ENCODE data around the gene SBK1. TPM values are rescaled to one million over a fixed set of nuclear protein-coding genes. Genes with fewer than 3 reads are reported as not detected.
A peak's percentile ranks its signal among the peaks of the same experiment; 100 is the strongest.

Gene SBK1
- polyA plus RNA-seq, 3 donors from 2014 or later, result 5.1 to 14.2 (median 5.1) TPM

- Mint-ChIP-seq H3K4me3 (peak overlapping the region in 1 of 5 donors; percentile 18), H3K27me3 (ENCODE audit: low read depth in 3 of 3) (peaks cover 0 to 8% (median 0%) of the 10 kb centered on the region in 3 donors), H3K36me3 (peaks cover 4 to 21% (median 8%) of the 10 kb centered on the region in 3 donors), H3K27ac (peak overlapping the region; percentile 63 to 87 (median 68)), H3K9me3 (peaks cover 0 to 4% (median 0%) of the 10 kb centered on the region in 6 donors), H3K4me1 (peaks cover 79 to 88% of the 10 kb centered on the region in 2 donors)
- no peak for DNase-seq
Measured at GRCh38 chr16:28301620-28302019, 9.3 kb downstream of the SBK1 start.

- DNase-seq, result no peak
- Mint-ChIP-seq H3K27me3 (ENCODE audit: low read depth in 3 of 3) (peaks cover 0 to 5% (median 0%) of the 10 kb centered on the region in 3 donors), H3K4me1 (peaks cover 76 to 88% of the 10 kb centered on the region in 2 donors), H3K9me3 (peaks cover 0 to 4% (median 0%) of the 10 kb centered on the region in 6 donors), H3K27ac (peak overlapping the region; percentile 52 to 81 (median 72)), H3K36me3 (peaks cover 4 to 21% (median 7%) of the 10 kb centered on the region in 3 donors), H3K4me3 (no peak overlapping the region)
Measured at GRCh38 chr16:28303132-28303531, 10.8 kb downstream of the SBK1 start.

GRCh38 chr16:28304214-28304613 lies 11.9 kb downstream of the SBK1 start:
- Mint-ChIP-seq H3K4me3 (no peak overlapping the region), H3K27me3 (ENCODE audit: low read depth in 3 of 3) (peaks cover 2 to 5% (median 4%) of the 10 kb centered on the region in 3 donors), H3K36me3 (peaks cover 7 to 28% (median 8%) of the 10 kb centered on the region in 3 donors), H3K27ac (peak overlapping the region in 5 of 6 donors; percentile 55 to 71 (median 67)), H3K9me3 (peaks cover 0 to 4% (median 0%) of the 10 kb centered on the region in 6 donors), H3K4me1 (peaks cover 75 to 88% of the 10 kb centered on the region in 2 donors)
- DNase-seq, result no peak

GRCh38 chr16:28307936-28308335 lies 15.6 kb downstream of the SBK1 start:
- peaks cover 82 to 91% of the 10 kb centered on the region in 2 donors for H3K4me1 Mint-ChIP-seq
- H3K4me3 Mint-ChIP-seq, result peak overlapping the region in 3 of 5 donors; percentile 4 to 28 (median 21)
- H3K27me3 Mint-ChIP-seq (ENCODE audit: low read depth in 3 of 3), result peaks cover 6 to 20% (median 11%) of the 10 kb centered on the region in 3 donors
- DNase-seq, result no peak
- H3K9me3 Mint-ChIP-seq, result peaks cover 0 to 1% (median 0%) of the 10 kb centered on the region in 6 donors
- peak overlapping the region; percentile 79 to 99 (median 92) for H3K27ac Mint-ChIP-seq
- H3K36me3 Mint-ChIP-seq, result peaks cover 8 to 28% (median 17%) of the 10 kb centered on the region in 3 donors

- Mint-ChIP-seq H3K4me3 (peak overlapping the region; percentile 50 to 85 (median 64)), H3K27ac (peak overlapping the region; percentile 97 to 99 (median 99)), H3K36me3 (peaks cover 8 to 28% (median 16%) of the 10 kb centered on the region in 3 donors), H3K27me3 (ENCODE audit: low read depth in 3 of 3) (peaks cover 6 to 20% (median 11%) of the 10 kb centered on the region in 3 donors), H3K9me3 (peaks cover 0 to 1% (median 0%) of the 10 kb centered on the region in 6 donors), H3K4me1 (peaks cover 81 to 91% of the 10 kb centered on the region in 2 donors)
- DNase-seq, result no peak
Measured at GRCh38 chr16:28308794-28309584, 16.7 kb downstream of the SBK1 start.

GRCh38 chr16:28309811-28310311 lies 17.5 kb downstream of the SBK1 start:
- DNase-seq, result peak; percentile 97 to 98 (median 97)
- Mint-ChIP-seq H3K27ac (peak overlapping the region; percentile 97 to 99 (median 99)), H3K4me3 (peak overlapping the region; percentile 71 to 85 (median 80)), H3K36me3 (peaks cover 7 to 22% (median 13%) of the 10 kb centered on the region in 3 donors), H3K9me3 (peaks cover 0 to 1% (median 0%) of the 10 kb centered on the region in 6 donors), H3K4me1 (peaks cover 84 to 93% of the 10 kb centered on the region in 2 donors), H3K27me3 (ENCODE audit: low read depth in 3 of 3) (peaks cover 6 to 20% (median 11%) of the 10 kb centered on the region in 3 donors)

- H3K4me1 Mint-ChIP-seq, result peaks cover 87 to 95% of the 10 kb centered on the region in 2 donors
- H3K9me3 Mint-ChIP-seq, result peaks cover 0 to 1% (median 0%) of the 10 kb centered on the region in 6 donors
- peak overlapping the region; percentile 97 to 99 (median 99) for H3K27ac Mint-ChIP-seq
- H3K27me3 Mint-ChIP-seq (ENCODE audit: low read depth in 3 of 3), result peaks cover 6 to 20% (median 11%) of the 10 kb centered on the region in 3 donors
- H3K4me3 Mint-ChIP-seq, result peak overlapping the region; percentile 71 to 85 (median 80)
- peaks cover 4 to 20% (median 14%) of the 10 kb centered on the region in 3 donors for H3K36me3 Mint-ChIP-seq
- DNase-seq, result no peak
Measured at GRCh38 chr16:28310796-28311195, 18.5 kb downstream of the SBK1 start.

- Mint-ChIP-seq H3K9me3 (no peaks in the 10 kb centered on the region), H3K4me3 (peak overlapping the region; percentile 71 to 85 (median 80)), H3K36me3 (peaks cover 4 to 18% (median 13%) of the 10 kb centered on the region in 3 donors), H3K27ac (peak overlapping the region; percentile 97 to 99 (median 99)), H3K4me1 (peaks cover 87 to 95% of the 10 kb centered on the region in 2 donors), H3K27me3 (ENCODE audit: low read depth in 3 of 3) (peaks cover 6 to 20% (median 11%) of the 10 kb centered on the region in 3 donors)
- no peak for DNase-seq
Measured at GRCh38 chr16:28311413-28311812, 19.1 kb downstream of the SBK1 start.

- Mint-ChIP-seq H3K27ac (peak overlapping the region; percentile 97 to 99 (median 99)), H3K4me1 (peaks cover 87 to 95% of the 10 kb centered on the region in 2 donors), H3K9me3 (no peaks in the 10 kb centered on the region), H3K27me3 (ENCODE audit: low read depth in 3 of 3) (peaks cover 7 to 20% (median 12%) of the 10 kb centered on the region in 3 donors), H3K36me3 (peaks cover 4 to 19% (median 14%) of the 10 kb centered on the region in 3 donors), H3K4me3 (peak overlapping the region; percentile 66 to 85 (median 80))
- peak; percentile 51 to 56 (median 54) for DNase-seq
Measured at GRCh38 chr16:28311913-28312312, 19.6 kb downstream of the SBK1 start.

GRCh38 chr16:28312327-28312726 lies 20.0 kb downstream of the SBK1 start:
- Mint-ChIP-seq H3K4me1 (peaks cover 88 to 95% of the 10 kb centered on the region in 2 donors), H3K36me3 (peaks cover 4 to 21% (median 16%) of the 10 kb centered on the region in 3 donors), H3K27me3 (ENCODE audit: low read depth in 3 of 3) (peaks cover 8 to 20% (median 14%) of the 10 kb centered on the region in 3 donors), H3K9me3 (no peaks in the 10 kb centered on the region), H3K4me3 (peak overlapping the region; percentile 66 to 85 (median 80)), H3K27ac (peak overlapping the region; percentile 97 to 99 (median 99))
- no peak for DNase-seq

GRCh38 chr16:28313587-28313986 lies 21.3 kb downstream of the SBK1 start:
- H3K9me3 Mint-ChIP-seq, result no peaks in the 10 kb centered on the region
- H3K4me3 Mint-ChIP-seq, result peak overlapping the region in 3 of 5 donors; percentile 8 to 63 (median 53)
- peak overlapping the region; percentile 46 to 98 (median 66) for H3K27ac Mint-ChIP-seq
- peaks cover 87 to 89% of the 10 kb centered on the region in 2 donors for H3K4me1 Mint-ChIP-seq
- DNase-seq, result no peak
- peaks cover 7 to 25% (median 20%) of the 10 kb centered on the region in 3 donors for H3K36me3 Mint-ChIP-seq
- H3K27me3 Mint-ChIP-seq (ENCODE audit: low read depth in 3 of 3), result peaks cover 8 to 20% (median 16%) of the 10 kb centered on the region in 3 donors

GRCh38 chr16:28316054-28316453 lies 23.7 kb downstream of the SBK1 start:
- H3K27ac Mint-ChIP-seq, result peak overlapping the region in 5 of 6 donors; percentile 23 to 93 (median 45)
- peaks cover 63 to 64% of the 10 kb centered on the region in 2 donors for H3K4me1 Mint-ChIP-seq
- H3K36me3 Mint-ChIP-seq, result peaks cover 3 to 23% (median 21%) of the 10 kb centered on the region in 3 donors
- peak overlapping the region in 3 of 5 donors; percentile 18 to 83 (median 33) for H3K4me3 Mint-ChIP-seq
- peaks cover 0 to 2% (median 0%) of the 10 kb centered on the region in 6 donors for H3K9me3 Mint-ChIP-seq
- H3K27me3 Mint-ChIP-seq (ENCODE audit: low read depth in 3 of 3), result peaks cover 2 to 7% (median 3%) of the 10 kb centered on the region in 3 donors
- DNase-seq, result no peak

Data from immature natural killer cell (primary cell).